HepG2 (cell line): Measurements from ENCODE around the gene KCNJ8.
"Not testable (repeated sequence)": the region's sequence is repeated elsewhere in the genome, so short reads cannot be mapped to it uniquely, and the experiment has no call there.

Source experiments
- DNMT1 ChIP-seq: sonication (generic); formaldehyde crosslinking; IDR thresholded peaks from 2 replicates; pipeline ENCODE4 v1.5.1; 2020; ENCODE audit warnings: mild to moderate bottlenecking, missing genetic modification reagents
- REST ChIP-seq, 2 experiments: IDR thresholded peaks; 2 replicates each; pipeline ENCODE4 v1.6.1; 2011 to 2012; ENCODE audit warnings: low read length in 2 of 2, borderline replicate concordance in 1 of 2, low read depth in 1 of 2, mild to moderate bottlenecking in 1 of 2, moderate library complexity in 1 of 2
- ZZZ3 ChIP-seq: sonication (generic); formaldehyde crosslinking; IDR thresholded peaks from 2 replicates; pipeline ENCODE4 v1.4.0; 2020; ENCODE audit warnings: missing genetic modification reagents, mild to moderate bottlenecking, borderline replicate concordance
- TF ChIP-seq, protein P1 (sequence below): sonication (generic); formaldehyde crosslinking; IDR thresholded peaks from 2 replicates; pipeline ENCODE4 v1.5.0; 2020; ENCODE audit warnings: mild to moderate bottlenecking, missing genetic modification reagents, moderate library complexity

GRCh38 chr12:21789687-21790086 is 15.2 kb upstream of the KCNJ8 start:
- TF ChIP-seq DNMT1; ZZZ3 (CRISPR knock-in tag); REST (IDR thresholded peaks at IDR 0.05; ENCODE audit: borderline replicate concordance in 1 of 2, low read depth in 1 of 2, low read length in 2 of 2): not testable (repeated sequence)
- TF ChIP-seq, protein P1, sequence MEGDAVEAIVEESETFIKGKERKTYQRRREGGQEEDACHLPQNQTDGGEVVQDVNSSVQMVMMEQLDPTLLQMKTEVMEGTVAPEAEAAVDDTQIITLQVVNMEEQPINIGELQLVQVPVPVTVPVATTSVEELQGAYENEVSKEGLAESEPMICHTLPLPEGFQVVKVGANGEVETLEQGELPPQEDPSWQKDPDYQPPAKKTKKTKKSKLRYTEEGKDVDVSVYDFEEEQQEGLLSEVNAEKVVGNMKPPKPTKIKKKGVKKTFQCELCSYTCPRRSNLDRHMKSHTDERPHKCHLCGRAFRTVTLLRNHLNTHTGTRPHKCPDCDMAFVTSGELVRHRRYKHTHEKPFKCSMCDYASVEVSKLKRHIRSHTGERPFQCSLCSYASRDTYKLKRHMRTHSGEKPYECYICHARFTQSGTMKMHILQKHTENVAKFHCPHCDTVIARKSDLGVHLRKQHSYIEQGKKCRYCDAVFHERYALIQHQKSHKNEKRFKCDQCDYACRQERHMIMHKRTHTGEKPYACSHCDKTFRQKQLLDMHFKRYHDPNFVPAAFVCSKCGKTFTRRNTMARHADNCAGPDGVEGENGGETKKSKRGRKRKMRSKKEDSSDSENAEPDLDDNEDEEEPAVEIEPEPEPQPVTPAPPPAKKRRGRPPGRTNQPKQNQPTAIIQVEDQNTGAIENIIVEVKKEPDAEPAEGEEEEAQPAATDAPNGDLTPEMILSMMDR (CRISPR knock-in tag) = not testable (repeated sequence)
